ENCODE results near the gene UBASH3B.
"Not testable (repeated sequence)": the region's sequence is repeated elsewhere in the genome, so short reads cannot be mapped to it uniquely, and the experiment has no call there.

The UBASH3B gene

GRCh38 chr11:122709039-122709760, 53.7 kb downstream of the UBASH3B start:
- DNase-seq (ENCODE audit: low read depth), result no peak

DNA sequence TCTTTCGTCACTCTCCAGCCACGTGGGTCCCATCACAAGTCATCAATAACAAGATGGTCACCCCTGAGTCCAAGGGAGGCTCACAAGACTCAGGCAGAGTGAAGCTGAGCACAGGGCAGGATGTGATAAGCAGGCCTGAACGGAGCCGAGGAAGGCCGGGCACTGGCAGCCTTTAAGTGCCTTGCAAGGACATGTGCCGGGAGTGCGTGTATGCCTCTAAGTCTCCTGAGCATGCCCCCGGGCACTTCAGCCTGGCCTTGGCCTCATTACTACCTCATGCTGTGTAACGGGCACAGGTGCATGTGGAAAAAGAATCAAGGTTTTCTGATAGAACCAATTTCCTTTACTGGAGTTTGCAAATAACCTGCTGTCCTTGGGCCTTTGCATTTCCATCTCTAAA, 55.8 kb downstream of the UBASH3B start:
- DNase-seq (ENCODE audit: low read depth), result no peak

DNA sequence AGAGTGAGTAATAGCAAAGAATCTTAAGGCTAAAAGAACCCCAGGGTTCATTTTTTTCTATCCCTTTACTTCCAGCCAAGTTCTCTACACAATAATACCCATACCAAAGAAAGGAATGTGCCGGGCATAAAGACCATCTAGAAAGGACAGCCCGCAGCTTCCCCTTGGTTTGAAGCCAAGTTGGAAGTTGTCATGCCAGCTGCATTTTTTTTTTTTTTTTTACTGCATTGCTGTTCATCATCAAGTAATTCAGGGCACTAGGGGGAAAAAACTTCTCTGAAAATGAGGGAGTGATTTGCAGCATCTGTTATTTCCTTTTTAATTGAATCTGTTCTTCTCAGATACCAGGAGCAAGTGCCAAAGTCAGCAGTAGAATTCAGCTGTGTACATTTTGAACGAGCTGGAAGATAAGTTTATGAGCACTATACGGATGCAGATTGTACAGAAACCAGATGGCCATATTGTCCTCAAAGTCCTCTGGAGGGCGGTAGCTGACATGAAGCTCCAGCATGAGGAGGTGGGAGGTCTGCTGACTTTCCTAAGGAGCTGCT, 56.4 kb downstream of the UBASH3B start:
- no peak for DNase-seq (ENCODE audit: low read depth)

GRCh38 chr11:122714004-122714403, 58.5 kb downstream of the UBASH3B start:
- no peak for DNase-seq (ENCODE audit: low read depth)

DNA sequence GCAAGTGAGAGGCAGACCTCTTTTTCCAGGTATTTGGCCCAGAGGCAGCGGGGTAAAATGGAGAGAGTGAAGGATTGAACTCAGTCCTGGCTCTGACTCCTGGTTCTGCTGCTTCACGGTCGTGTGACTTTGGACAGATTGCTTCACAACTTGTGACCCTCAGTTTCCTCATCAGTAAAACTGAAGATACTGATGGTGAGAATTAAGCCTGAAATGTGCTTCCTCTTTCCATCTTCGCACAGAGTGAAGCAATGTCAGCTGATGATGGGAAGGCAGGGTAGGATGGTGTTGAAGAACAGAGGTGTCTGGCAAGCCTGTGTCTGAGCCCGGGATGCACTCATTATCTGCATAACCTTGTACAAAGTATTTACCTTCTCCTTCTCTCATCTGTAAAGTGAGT, 59.0 kb downstream of the UBASH3B start:
- DNase-seq (ENCODE audit: low read depth), result no peak

GRCh38 chr11:122715548-122716440, 60.3 kb downstream of the UBASH3B start:
- no peak for DNase-seq (ENCODE audit: low read depth)

DNA sequence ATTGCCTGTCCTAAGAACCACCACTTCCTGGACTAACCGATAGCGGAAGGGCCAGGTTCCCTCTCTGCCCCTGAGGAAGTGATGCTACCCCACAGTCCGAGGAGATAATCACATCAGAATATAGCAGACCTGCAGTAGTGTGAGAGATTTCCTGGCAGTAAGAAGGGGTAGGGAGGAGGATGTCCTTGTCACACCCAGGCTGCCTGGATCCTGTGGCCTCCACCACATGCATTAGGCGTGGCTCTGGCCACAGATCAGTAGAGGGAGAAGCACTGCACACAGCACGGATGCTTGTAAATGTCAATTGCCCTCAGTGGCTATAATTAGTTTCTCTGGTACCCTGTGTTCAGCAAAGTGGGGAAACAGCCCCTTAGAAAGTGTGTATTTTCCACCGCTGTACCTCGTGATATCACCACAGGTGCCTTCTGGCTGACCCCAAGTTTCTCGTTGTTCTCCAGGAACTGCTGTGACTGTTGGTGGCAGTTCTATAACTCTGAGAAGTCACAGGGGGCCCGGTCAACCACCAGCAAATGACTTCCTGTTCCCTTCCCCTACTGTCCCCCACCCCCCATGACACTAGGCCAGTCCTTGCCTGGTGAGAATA, 61.8 kb downstream of the UBASH3B start:
- DNase-seq (ENCODE audit: low read depth), result no peak

GRCh38 chr11:122720107-122720881, 64.8 kb downstream of the UBASH3B start:
- no peak for DNase-seq (ENCODE audit: low read depth)

- no peak for DNase-seq (ENCODE audit: low read depth)
Measured at GRCh38 chr11:122721201-122721963, 65.9 kb downstream of the UBASH3B start.

GRCh38 chr11:122721964-122722266, 66.4 kb downstream of the UBASH3B start:
- DNase-seq (ENCODE audit: low read depth), result no peak

DNA sequence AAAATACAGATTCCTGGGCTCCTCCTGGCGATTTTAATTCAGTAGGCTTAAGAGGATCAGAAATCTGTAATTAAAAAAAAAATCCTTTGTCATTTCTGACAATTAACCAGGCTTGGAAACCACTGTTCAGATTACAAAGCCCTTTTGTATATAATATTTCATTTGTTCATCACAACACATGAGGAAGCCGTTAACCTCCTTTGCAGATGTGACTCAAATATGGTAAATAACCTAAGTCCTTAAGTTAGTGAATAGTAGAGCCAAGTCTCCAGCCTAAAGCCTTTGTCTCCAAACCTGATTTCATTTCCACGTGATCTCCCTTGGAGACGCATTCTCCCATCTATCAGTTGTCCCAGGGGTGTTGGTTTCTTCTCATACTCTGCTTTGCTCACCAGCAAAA, 67.6 kb downstream of the UBASH3B start:
- DNase-seq (ENCODE audit: low read depth), result no peak

- no peak for DNase-seq (ENCODE audit: low read depth)
Measured at GRCh38 chr11:122723576-122723975, 68.1 kb downstream of the UBASH3B start.

DNA sequence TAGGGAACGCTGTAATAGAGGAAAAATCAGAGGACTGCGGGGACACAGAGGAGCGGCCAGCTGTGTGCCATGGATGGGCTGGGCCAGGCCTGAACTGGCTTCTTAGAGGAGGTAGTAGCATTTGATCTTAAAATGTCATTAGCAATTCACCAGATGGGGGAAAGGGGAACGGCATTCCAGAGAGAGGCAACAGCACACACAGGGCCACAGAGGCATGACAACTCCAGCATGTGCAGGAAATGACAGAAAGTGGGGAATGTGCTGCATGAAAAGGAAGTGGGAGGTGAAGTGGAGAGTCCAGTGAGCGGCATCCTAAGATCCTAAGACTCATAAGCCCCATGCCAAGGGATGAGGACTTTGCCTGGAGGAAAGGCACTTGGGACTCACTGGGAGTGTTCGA, 69.0 kb downstream of the UBASH3B start:
- no peak for DNase-seq (ENCODE audit: low read depth)

GRCh38 chr11:122726028-122726427, 70.5 kb downstream of the UBASH3B start:
- no peak for DNase-seq (ENCODE audit: low read depth)

- no peak for DNase-seq (ENCODE audit: low read depth)
Measured at GRCh38 chr11:122727101-122727929, 71.8 kb downstream of the UBASH3B start.

GRCh38 chr11:122728561-122728960, 73.0 kb downstream of the UBASH3B start:
- DNase-seq (ENCODE audit: low read depth), result no peak

GRCh38 chr11:122729139-122729538, 73.6 kb downstream of the UBASH3B start:
- DNase-seq (ENCODE audit: low read depth), result no peak

DNA sequence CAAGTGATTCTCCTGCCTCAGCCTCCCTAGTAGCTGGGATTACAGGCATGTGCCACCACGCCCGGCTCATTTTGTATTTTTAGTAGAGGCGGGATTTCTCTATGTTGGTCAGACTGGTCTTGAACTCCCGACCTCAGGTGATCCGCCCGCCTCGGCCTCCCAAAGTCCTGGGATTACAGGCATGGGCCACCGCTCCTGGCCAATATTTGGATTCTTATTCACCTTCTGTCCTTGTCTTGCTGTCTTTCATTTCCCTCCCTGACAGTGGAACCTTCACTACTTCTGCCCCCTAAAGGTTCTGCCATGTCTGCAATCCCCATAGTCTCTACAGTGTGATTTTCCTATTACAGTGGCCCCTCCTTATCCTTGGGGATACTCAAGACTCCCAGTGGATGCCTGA, 75.2 kb downstream of the UBASH3B start:
- not testable (repeated sequence) for DNase-seq (ENCODE audit: low read depth)

GRCh38 chr11:122731500-122731913, 76.0 kb downstream of the UBASH3B start:
- no peak for DNase-seq (ENCODE audit: low read depth)
